SK-N-SH (cell line): ENCODE measurements around the gene TMEM14B. TPM values are rescaled to one million over a fixed set of nuclear protein-coding genes. Genes with fewer than 3 reads are reported as not detected.

ENCODE experiments used
- CTCF ChIA-PET: fragments of 300-600, 350-600 bp; formaldehyde crosslinking; extraction: SDS; loops from one replicate; lab custom pipeline; 2021; lab: Yijun Ruan, JAX
- POLR2A ChIA-PET: fragments of 350-600 bp; sonication (Branson Sonifier 250); formaldehyde crosslinking; extraction: SDS; loops from one replicate; lab custom pipeline; 2020; ENCODE audit warnings: antibody characterized with exemption, inconsistent platforms; lab: Yijun Ruan, JAX
- DNase-seq: peaks from one replicate; pipeline ENCODE4 v3.0.0; 2012
- H2AFZ ChIP-seq: fragments of 200-600 bp; sonication (generic); 2 replicates; pipeline ENCODE4 v1.8.1; 2016; ENCODE audit warnings: antibody characterized with exemption, mild to moderate bottlenecking, low read depth
- H3F3A ChIP-seq: fragments of 200-600 bp; sonication (generic); replicated peaks from 2 replicates; pipeline ENCODE3; 2016; ENCODE audit warnings: antibody characterized with exemption, mild to moderate bottlenecking; ENCODE audit not compliant: insufficient read depth
- H3K27ac ChIP-seq, 2 experiments: fragments of 200-500 bp in 1 of 2; fragments of 200-600 bp in 1 of 2; sonication (Bioruptor generic) in 1 of 2; sonication (generic), shearing (Covaris generic) in 1 of 2; 2 replicates each; pipeline versions ENCODE4 v1.5.1 to v1.6.1; 2014 to 2016; ENCODE audit warnings: low read depth in 2 of 2, inconsistent platforms in 1 of 2, low read length in 1 of 2, mild to moderate bottlenecking in 1 of 2, mixed read lengths in 1 of 2
- H3K27me3 ChIP-seq: fragments of 200-600 bp; sonication (generic), shearing (Covaris generic); 2 replicates; pipeline ENCODE4 v1.6.1; 2016; ENCODE audit warnings: mixed run types; ENCODE audit not compliant: insufficient read depth
- H3K36me3 ChIP-seq, 2 experiments: fragments of 200-500 bp in 1 of 2; fragments of 200-600 bp in 1 of 2; sonication (Bioruptor generic) in 1 of 2; sonication (generic) in 1 of 2; replicated peaks in 1 of 2; 2 replicates each; pipeline versions ENCODE3 to v1.5.1; 2014 to 2016; ENCODE audit warnings: low read length in 1 of 2, mild to moderate bottlenecking in 1 of 2; ENCODE audit not compliant: insufficient read depth in 2 of 2, control insufficient read depth in 1 of 2
- H3K4me1 ChIP-seq, 2 experiments: fragments of 200-500 bp in 1 of 2; fragments of 200-600 bp in 1 of 2; sonication (Bioruptor generic) in 1 of 2; sonication (generic), shearing (Covaris generic) in 1 of 2; 2 replicates each; pipeline versions ENCODE4 v1.5.1 to v1.6.1; 2014 to 2016; ENCODE audit warnings: low read depth in 1 of 2, low read length in 1 of 2, mixed run types in 1 of 2; ENCODE audit not compliant: insufficient read depth in 2 of 2, control insufficient read depth in 1 of 2
- H3K4me2 ChIP-seq: fragments of 200-600 bp; sonication (generic), shearing (Covaris generic); 2 replicates; pipeline ENCODE4 v1.6.1; 2017; ENCODE audit warnings: mixed run types
- H3K4me3 ChIP-seq, 2 experiments: fragments of 200-500 bp in 1 of 2; fragments of 200-600 bp in 1 of 2; sonication (Bioruptor generic) in 1 of 2; sonication (generic), shearing (Covaris generic) in 1 of 2; 2 replicates each; pipeline versions ENCODE4 v1.5.1 to v1.8.1; 2014 to 2016; ENCODE audit warnings: low read depth in 2 of 2, inconsistent platforms in 1 of 2, low read length in 1 of 2, mild to moderate bottlenecking in 1 of 2, mixed read lengths in 1 of 2, moderate library complexity in 1 of 2
- H3K79me2 ChIP-seq: fragments of 200-600 bp; sonication (generic); 2 replicates; pipeline ENCODE4 v1.8.1; 2017; ENCODE audit warnings: mild to moderate bottlenecking; ENCODE audit not compliant: insufficient read depth
- H3K9ac ChIP-seq: fragments of 200-600 bp; sonication (generic); 2 replicates; pipeline ENCODE4 v1.6.1; 2017; ENCODE audit warnings: mixed run types
- H3K9me2 ChIP-seq: fragments of 200-600 bp; sonication (generic); 2 replicates; pipeline ENCODE4 v1.6.1; 2017; ENCODE audit warnings: mixed run types
- H3K9me3 ChIP-seq: fragments of 200-600 bp; sonication (generic); 2 replicates; pipeline ENCODE4 v1.6.1; 2017; ENCODE audit warnings: mixed run types, mild to moderate bottlenecking, moderate library complexity
- H4K20me1 ChIP-seq: fragments of 200-600 bp; sonication (generic); 2 replicates; pipeline ENCODE4 v1.6.1; 2017; ENCODE audit warnings: mild to moderate bottlenecking, mixed run types; ENCODE audit not compliant: insufficient read depth
- CHD2 ChIP-seq: fragments of 150-350 bp; IDR thresholded peaks from 2 replicates; pipeline ENCODE4 v1.6.1; 2018; ENCODE audit warnings: low read length; ENCODE audit not compliant: partially characterized antibody
- ELF1 ChIP-seq: IDR thresholded peaks from 2 replicates; pipeline ENCODE4 v1.4.0; 2012
- FOXJ3 ChIP-seq: sonication (generic); formaldehyde crosslinking; IDR thresholded peaks from 2 replicates; pipeline ENCODE4 v1.5.1; 2020; ENCODE audit warnings: mild to moderate bottlenecking, missing genetic modification reagents
- GATA2 ChIP-seq: sonication (generic); formaldehyde crosslinking; IDR thresholded peaks from 2 replicates; pipeline ENCODE4 v1.5.0; 2020; ENCODE audit warnings: mild to moderate bottlenecking, missing genetic modification reagents
- JUND ChIP-seq: IDR thresholded peaks from 2 replicates; pipeline ENCODE4 v1.4.0; 2012
- MXI1 ChIP-seq: IDR thresholded peaks from 2 replicates; pipeline ENCODE4 v1.6.1; 2012; ENCODE audit warnings: mild to moderate bottlenecking, low read depth, low read length, improper control_type of control experiment
- NRF1 ChIP-seq: IDR thresholded peaks from 2 replicates; pipeline ENCODE4 v1.6.1; 2012; ENCODE audit warnings: low read depth, mild to moderate bottlenecking, low read length
- POLR2AphosphoS5 ChIP-seq: IDR thresholded peaks from 2 replicates; pipeline ENCODE4 v1.6.1; 2012; ENCODE audit warnings: low read depth, low read length
- RAD21 ChIP-seq: IDR thresholded peaks from 2 replicates; pipeline ENCODE4 v1.6.1; 2012; ENCODE audit warnings: mild to moderate bottlenecking, low read length
- REST ChIP-seq: IDR thresholded peaks from 2 replicates; pipeline ENCODE4 v1.6.1; 2012; ENCODE audit warnings: mild to moderate bottlenecking, low read depth, low read length, moderate library complexity
- RFX5 ChIP-seq: IDR thresholded peaks from 2 replicates; pipeline ENCODE4 v1.6.1; 2012; ENCODE audit warnings: mild to moderate bottlenecking, improper control_type of control experiment, low read length
- SMC3 ChIP-seq: IDR thresholded peaks from 2 replicates; pipeline ENCODE4 v1.6.1; 2012; ENCODE audit warnings: low read depth, low read length, improper control_type of control experiment
- TEAD4 ChIP-seq: IDR thresholded peaks from 2 replicates; pipeline ENCODE4 v1.4.0; 2012; ENCODE audit warnings: mild to moderate bottlenecking, borderline replicate concordance; ENCODE audit not compliant: insufficient read depth
- WGBS: methylation state at CpG from one replicate; pipeline ENCODE4 v1.1.6; 2017; ENCODE audit warnings: low lambda C conversion rate; 5-methylcytosine and 5-hydroxymethylcytosine counted together
- polyA plus RNA-seq, 3 experiments: library from polyadenylated mRNA; depleted of rRNA; stranded (reverse); fragments of >200 nt; gene quantifications; 2 replicates each; pipeline ENCODE4 v1.2.3, GENCODE V29; 2012
- TF ChIP-seq, protein P1 (sequence below): fragments of 150-350 bp; IDR thresholded peaks from 2 replicates; pipeline ENCODE4 v1.6.1; 2016; ENCODE audit warnings: mild to moderate bottlenecking, low read depth, low read length
- TF ChIP-seq, protein P2 (sequence below): fragments of 150-350 bp; IDR thresholded peaks from 2 replicates; pipeline ENCODE4 v1.6.1; 2017; ENCODE audit warnings: antibody characterized with exemption, low read length, low read depth, borderline replicate concordance
- TF ChIP-seq, protein P3 (sequence below): IDR thresholded peaks from 2 replicates; pipeline ENCODE4 v1.4.0; 2012; ENCODE audit warnings: low read depth
- TF ChIP-seq, protein P4 (sequence below): fragments of 200-600 bp; sonication (generic); IDR thresholded peaks from 2 replicates; pipeline ENCODE4 v1.6.1; 2017; ENCODE audit warnings: antibody characterized with exemption, mild to moderate bottlenecking, moderate library complexity

TMEM14B gene
- polyA plus RNA-seq, 1 of the 3 experiments (the other 2 are of a cell fraction) = 93.6 TPM

- Histone ChIP-seq H4K20me1 (no peaks in the 10 kb centered on the region), H3K79me2 (no peaks in the 10 kb centered on the region), H3K9ac (no peak overlapping the region), H3K9me2 (no peaks in the 10 kb centered on the region), H3F3A (no peaks in the 10 kb centered on the region), H3K4me1 (no peaks in the 10 kb centered on the region), H3K27me3 (no peaks in the 10 kb centered on the region), H3K36me3 (peaks cover 0 to 18% of the 10 kb centered on the region in 2 experiments)
- WGBS = 100% methylated on average over 2 of the region's 3 CpGs
- DNase-seq = no peak
- no peak for TF ChIP-seq FOXJ3 (CRISPR knock-in tag)
- TF ChIP-seq, protein P1, sequence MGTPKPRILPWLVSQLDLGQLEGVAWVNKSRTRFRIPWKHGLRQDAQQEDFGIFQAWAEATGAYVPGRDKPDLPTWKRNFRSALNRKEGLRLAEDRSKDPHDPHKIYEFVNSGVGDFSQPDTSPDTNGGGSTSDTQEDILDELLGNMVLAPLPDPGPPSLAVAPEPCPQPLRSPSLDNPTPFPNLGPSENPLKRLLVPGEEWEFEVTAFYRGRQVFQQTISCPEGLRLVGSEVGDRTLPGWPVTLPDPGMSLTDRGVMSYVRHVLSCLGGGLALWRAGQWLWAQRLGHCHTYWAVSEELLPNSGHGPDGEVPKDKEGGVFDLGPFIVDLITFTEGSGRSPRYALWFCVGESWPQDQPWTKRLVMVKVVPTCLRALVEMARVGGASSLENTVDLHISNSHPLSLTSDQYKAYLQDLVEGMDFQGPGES = no peak
- TF ChIP-seq SMC3 = no peak
- TF ChIP-seq, protein P2, sequence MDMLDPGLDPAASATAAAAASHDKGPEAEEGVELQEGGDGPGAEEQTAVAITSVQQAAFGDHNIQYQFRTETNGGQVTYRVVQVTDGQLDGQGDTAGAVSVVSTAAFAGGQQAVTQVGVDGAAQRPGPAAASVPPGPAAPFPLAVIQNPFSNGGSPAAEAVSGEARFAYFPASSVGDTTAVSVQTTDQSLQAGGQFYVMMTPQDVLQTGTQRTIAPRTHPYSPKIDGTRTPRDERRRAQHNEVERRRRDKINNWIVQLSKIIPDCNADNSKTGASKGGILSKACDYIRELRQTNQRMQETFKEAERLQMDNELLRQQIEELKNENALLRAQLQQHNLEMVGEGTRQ = no peak
- TF ChIP-seq JUND = no peak
- no peak for TF ChIP-seq ELF1
- no peak for TF ChIP-seq RAD21
- TF ChIP-seq, all 33 proteins: peak for 0
- CTCF ChIA-PET = interaction anchor here (0.7 to 2.2 kb wide), 3 partner anchors 10 to 32 kb away, joined by 3 to 9 read pairs (median 5); no protein-coding TSS in a partner anchor
- no peak overlapping the region for H3K4me2 ChIP-seq
- POLR2A ChIA-PET = no interaction called here
- no peak overlapping the region for H3K27ac ChIP-seq
- no peak overlapping the region for H3K4me3 ChIP-seq
- no peaks in the 10 kb centered on the region for H3K9me3 ChIP-seq
- no peak overlapping the region for H2AFZ ChIP-seq
These were observed 21.8 kb downstream of the TMEM14B start for GRCh38 chr6:10769419-10769818.

- H3K36me3 ChIP-seq = peaks cover 5 to 22% of the 10 kb centered on the region in 2 experiments
- 93% methylated on average over 12 of the region's 12 CpGs for WGBS
- no peak overlapping the region for H3K9ac ChIP-seq
- no peaks in the 10 kb centered on the region for H3K9me3 ChIP-seq
- no peak overlapping the region for H3K4me2 ChIP-seq
- no peaks in the 10 kb centered on the region for H4K20me1 ChIP-seq
- DNase-seq = no peak
- H3K27ac ChIP-seq = no peak overlapping the region
- H3K4me1 ChIP-seq = no peaks in the 10 kb centered on the region
- no peak overlapping the region for H2AFZ ChIP-seq
- no peaks in the 10 kb centered on the region for H3K9me2 ChIP-seq
- no peaks in the 10 kb centered on the region for H3K79me2 ChIP-seq
- no peaks in the 10 kb centered on the region for H3F3A ChIP-seq
- no peaks in the 10 kb centered on the region for H3K27me3 ChIP-seq
- CTCF ChIA-PET = interaction anchor here (1.3 to 1.5 kb wide), 2 partner anchors 22 to 261 kb away, joined by 3 to 6 read pairs; no protein-coding TSS in a partner anchor
- H3K4me3 ChIP-seq = no peak overlapping the region
- POLR2A ChIA-PET = interaction anchor here (1.2 kb wide), 1 partner anchor 77 kb away, joined by 6 read pairs; the partner anchor contains the start of genes C6orf52 and PAK1IP1
- no peak for TF ChIP-seq FOXJ3 (CRISPR knock-in tag)
- TF ChIP-seq TEAD4 = no peak
- TF ChIP-seq ELF1 = no peak
- no peak for TF ChIP-seq NRF1
- TF ChIP-seq, protein P3, sequence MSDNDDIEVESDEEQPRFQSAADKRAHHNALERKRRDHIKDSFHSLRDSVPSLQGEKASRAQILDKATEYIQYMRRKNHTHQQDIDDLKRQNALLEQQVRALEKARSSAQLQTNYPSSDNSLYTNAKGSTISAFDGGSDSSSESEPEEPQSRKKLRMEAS = no peak
- TF ChIP-seq SMC3 = no peak
- TF ChIP-seq, protein P1 = no peak
- TF ChIP-seq CHD2 = no peak
- no peak for TF ChIP-seq MXI1
- no peak for TF ChIP-seq GATA2 (CRISPR knock-in tag)
- TF ChIP-seq RFX5 = no peak
- TF ChIP-seq, protein P4, sequence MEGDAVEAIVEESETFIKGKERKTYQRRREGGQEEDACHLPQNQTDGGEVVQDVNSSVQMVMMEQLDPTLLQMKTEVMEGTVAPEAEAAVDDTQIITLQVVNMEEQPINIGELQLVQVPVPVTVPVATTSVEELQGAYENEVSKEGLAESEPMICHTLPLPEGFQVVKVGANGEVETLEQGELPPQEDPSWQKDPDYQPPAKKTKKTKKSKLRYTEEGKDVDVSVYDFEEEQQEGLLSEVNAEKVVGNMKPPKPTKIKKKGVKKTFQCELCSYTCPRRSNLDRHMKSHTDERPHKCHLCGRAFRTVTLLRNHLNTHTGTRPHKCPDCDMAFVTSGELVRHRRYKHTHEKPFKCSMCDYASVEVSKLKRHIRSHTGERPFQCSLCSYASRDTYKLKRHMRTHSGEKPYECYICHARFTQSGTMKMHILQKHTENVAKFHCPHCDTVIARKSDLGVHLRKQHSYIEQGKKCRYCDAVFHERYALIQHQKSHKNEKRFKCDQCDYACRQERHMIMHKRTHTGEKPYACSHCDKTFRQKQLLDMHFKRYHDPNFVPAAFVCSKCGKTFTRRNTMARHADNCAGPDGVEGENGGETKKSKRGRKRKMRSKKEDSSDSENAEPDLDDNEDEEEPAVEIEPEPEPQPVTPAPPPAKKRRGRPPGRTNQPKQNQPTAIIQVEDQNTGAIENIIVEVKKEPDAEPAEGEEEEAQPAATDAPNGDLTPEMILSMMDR = no peak
- no peak for TF ChIP-seq POLR2AphosphoS5
- no peak for TF ChIP-seq REST
These were observed 23.8 kb downstream of the TMEM14B start for GRCh38 chr6:10771371-10771894.
